Endothelial cell of umbilical vein (primary cell): ENCODE results near the gene AARS2. TPM values are rescaled to one million over a fixed set of nuclear protein-coding genes. Genes with fewer than 3 reads are reported as not detected.

Experiments used
- BruUV-seq: library from RNA; stranded (reverse); fragments of 400-500 nt; replicated peaks from 2 replicates; lab custom pipeline; 2021; lab: Mats Ljungman, UMichigan
- CTCF ChIA-PET: fragments of 300-600, 350-600 bp; sonication (Branson Sonifier 250); formaldehyde crosslinking; loops from one replicate; lab custom pipeline; 2021; ENCODE audit warnings: antibody characterized with exemption, inconsistent platforms; lab: Charles Lee
- POLR2A ChIA-PET: fragments of 300-600, 350-600 bp; sonication (Branson Sonifier 250); formaldehyde crosslinking; loops from one replicate; lab custom pipeline; 2021; ENCODE audit warnings: antibody characterized with exemption, inconsistent platforms; lab: Charles Lee
- DNase-seq: peaks from one replicate; pipeline ENCODE4 v3.0.0-alpha.2; 2011; ENCODE audit warnings: low read depth, low spot score
- FAIRE-seq: peaks from 2 replicates; lab custom pipeline; 2011; peaks lifted over from hg19 to GRCh38; lab: Jason Lieb, UNC
- H2AFZ ChIP-seq: 2 replicates; pipeline ENCODE4 v1.6.0; 2012; ENCODE audit warnings: low read depth, low read length, control low read depth, inconsistent platforms
- H3K27ac ChIP-seq: 2 replicates; pipeline ENCODE4 v1.5.1; 2011; ENCODE audit warnings: low read depth, mild to moderate bottlenecking, control low read depth, low read length, moderate library complexity; ENCODE audit not compliant: insufficient read depth
- H3K27me3 ChIP-seq, 2 experiments: 2 replicates each; pipeline versions ENCODE4 v1.6.0 to v1.6.1; 2011; ENCODE audit warnings: low read length in 2 of 2, mixed read lengths in 1 of 2; ENCODE audit not compliant: control insufficient read depth in 2 of 2, insufficient read depth in 2 of 2
- H3K36me3 ChIP-seq, 2 experiments: 2 replicates in 1 of 2; 3 replicates in 1 of 2; pipeline ENCODE4 v1.5.1; 2011; ENCODE audit warnings: low read length in 2 of 2, mild to moderate bottlenecking in 1 of 2, moderate library complexity in 1 of 2; ENCODE audit not compliant: control insufficient read depth in 2 of 2, insufficient read depth in 2 of 2; ENCODE audit errors: extremely low read depth in 1 of 2
- H3K4me1 ChIP-seq: 3 replicates; pipeline ENCODE4 v1.5.1; 2011; ENCODE audit warnings: mild to moderate bottlenecking, low read length; ENCODE audit not compliant: control insufficient read depth, insufficient read depth; ENCODE audit errors: extremely low read depth
- H3K4me2 ChIP-seq: 2 replicates; pipeline ENCODE4 v1.6.1; 2011; ENCODE audit warnings: low read length, control low read depth, mixed read lengths; ENCODE audit not compliant: insufficient read depth
- H3K4me3 ChIP-seq, 3 experiments: fragments of 200-600 bp in 1 of 3; sonication (generic), shearing (Covaris generic) in 1 of 3; replicated peaks in 1 of 3; 2 replicates each; pipeline ENCODE4 v1.5.1; 2011 to 2016; ENCODE audit warnings: control low read depth in 3 of 3, low read length in 3 of 3, mild to moderate bottlenecking in 2 of 3, inconsistent platforms in 1 of 3, low read depth in 1 of 3, moderate library complexity in 1 of 3; ENCODE audit not compliant: insufficient read depth in 1 of 3
- H3K79me2 ChIP-seq: 2 replicates; pipeline ENCODE4 v1.6.0; 2012; ENCODE audit warnings: low read length, inconsistent platforms; ENCODE audit not compliant: control insufficient read depth, insufficient read depth
- H3K9ac ChIP-seq: replicated peaks from 2 replicates; pipeline ENCODE3; 2011; ENCODE audit warnings: low read length, control low read depth; ENCODE audit not compliant: insufficient read depth; ENCODE audit errors: extremely low read depth
- H3K9me1 ChIP-seq: replicated peaks from 3 replicates; pipeline ENCODE4 v1.6.0; 2011; ENCODE audit warnings: mild to moderate bottlenecking, low read length; ENCODE audit not compliant: control insufficient read depth, insufficient read depth; ENCODE audit errors: extremely low read depth
- H3K9me3 ChIP-seq: replicated peaks from 2 replicates; pipeline ENCODE4 v1.5.1; 2012; ENCODE audit warnings: low read length, inconsistent platforms; ENCODE audit not compliant: control insufficient read depth, insufficient read depth
- H4K20me1 ChIP-seq: replicated peaks from 2 replicates; pipeline ENCODE3; 2011; ENCODE audit warnings: mild to moderate bottlenecking, low read length; ENCODE audit not compliant: control insufficient read depth, insufficient read depth; ENCODE audit errors: extremely low read depth
- EZH2 ChIP-seq: IDR thresholded peaks from 2 replicates; pipeline ENCODE4 v1.6.1; 2012; ENCODE audit warnings: borderline replicate concordance, low read depth, mild to moderate bottlenecking, moderate library complexity, low read length, inconsistent platforms; ENCODE audit not compliant: severe bottlenecking
- FOS ChIP-seq: IDR thresholded peaks from 2 replicates; pipeline ENCODE4 v1.6.1; 2011; ENCODE audit warnings: mild to moderate bottlenecking, low read length, moderate library complexity, borderline replicate concordance; ENCODE audit not compliant: insufficient read depth
- GATA2 ChIP-seq: IDR thresholded peaks from 2 replicates; pipeline ENCODE4 v1.7.0; 2011; ENCODE audit warnings: low read depth, mild to moderate bottlenecking, moderate library complexity, mixed read lengths, low read length; ENCODE audit not compliant: insufficient read length, insufficient read depth
- JUN ChIP-seq: IDR thresholded peaks from 2 replicates; pipeline ENCODE4 v1.6.1; 2011; ENCODE audit warnings: borderline replicate concordance, low read depth; ENCODE audit not compliant: insufficient read length, insufficient read depth
- MYC ChIP-seq: IDR thresholded peaks from one replicate; pipeline ENCODE4 v1.6.1; 2011; ENCODE audit warnings: mild to moderate bottlenecking, low read depth, low read length
- POLR2A ChIP-seq: IDR thresholded peaks from 2 replicates; pipeline ENCODE4 v1.6.1; 2012; ENCODE audit warnings: low read depth, mild to moderate bottlenecking, control low read depth, low read length
- POLR2AphosphoS5 ChIP-seq: IDR thresholded peaks from 2 replicates; pipeline ENCODE4 v1.6.1; 2012; ENCODE audit warnings: low read depth, mild to moderate bottlenecking, control low read depth, low read length, moderate library complexity; ENCODE audit not compliant: insufficient read depth
- dilution Hi-C: fragments of 300-500 bp; cut with MboI; formaldehyde crosslinking; loops from one replicate; pipeline ENCODE4 v1.15.0; 2019; ENCODE audit warnings: low sequenced_read_pairs; ENCODE audit not compliant: extremely low pct_ligation_motif_present
- intact Hi-C: fragments of 100-400 bp; cut with micrococcal nuclease; formaldehyde crosslinking; loops from one replicate; pipeline ENCODE4 v1.10.0; 2022
- polyA plus RNA-seq, 4 experiments: library from polyadenylated mRNA; depleted of rRNA in 3 of 4; stranded (reverse) in 3 of 4; unstranded in 1 of 4; fragments of >200 nt; gene quantifications; 2 replicates each; pipeline versions ENCODE4 v1.2.1 to v1.2.3, GENCODE V29; 2011 to 2012; ENCODE audit warnings: missing spikeins in 1 of 4
- total RNA-seq: library from RNA; stranded (reverse); gene quantifications from 2 replicates; pipeline ENCODE4 v1.2.3, GENCODE V29; 2021
- TF ChIP-seq, protein P1 (sequence below), 2 donors: IDR thresholded peaks; 1 replicate in 1 of 2; 2 replicates in 1 of 2; pipeline ENCODE4 v1.5.1; 2011; ENCODE audit warnings: low read length in 2 of 2, mild to moderate bottlenecking in 2 of 2, moderate library complexity in 2 of 2, control low read depth in 1 of 2, inconsistent platforms in 1 of 2, low read depth in 1 of 2; ENCODE audit not compliant: insufficient read depth in 1 of 2; ENCODE audit errors: extremely low read depth in 1 of 2
- TF ChIP-seq, protein P2 (sequence below): IDR thresholded peaks from 2 replicates; pipeline ENCODE4 v1.6.1; 2011; ENCODE audit not compliant: insufficient read depth, insufficient read length

AARS2 gene
- total and polyA plus RNA-seq, 2 donors (not counting 3 experiments of a cell fraction or from before 2014, with no cell fraction given): 8.3 to 17.9 TPM

DNA sequence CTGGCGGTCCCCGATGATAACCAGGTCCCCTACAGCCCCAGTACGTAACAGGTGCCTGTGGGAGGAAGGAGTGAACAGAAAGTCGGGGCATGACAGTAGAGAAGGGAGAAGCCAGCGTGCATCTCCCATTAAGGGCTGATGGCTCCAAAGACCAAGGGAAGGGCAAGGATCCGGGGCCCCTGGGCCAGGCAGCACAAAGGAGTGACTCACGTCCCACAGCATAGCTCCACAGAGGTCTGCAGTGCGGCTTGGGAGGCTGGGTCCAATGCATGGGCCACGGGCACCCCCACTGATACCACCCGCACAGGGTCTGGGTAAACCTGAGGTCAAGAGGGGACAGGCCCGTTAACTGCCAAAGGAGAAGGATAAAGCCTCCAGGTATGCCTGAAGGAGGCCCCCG is 10.3 kb downstream of the AARS2 start:
- no peak overlapping the region for H3K4me3 ChIP-seq
- no peak overlapping the region for H3K27ac ChIP-seq
- FAIRE-seq (no peak), DNase-seq (no peak)
- H3K4me2 ChIP-seq: no peak overlapping the region
- H3K9ac ChIP-seq: no peak overlapping the region
- H2AFZ ChIP-seq: no peak overlapping the region
- peaks cover 6 to 8% of the 10 kb centered on the region in 2 experiments for H3K27me3 ChIP-seq
- H3K9me3 ChIP-seq: no peaks in the 10 kb centered on the region
- H3K79me2 ChIP-seq: no peaks in the 10 kb centered on the region
- intact Hi-C loops: no loop called here
- H3K9me1 ChIP-seq: no peaks in the 10 kb centered on the region
- TF ChIP-seq MYC (no peak), JUN (no peak), GATA2 (no peak), POLR2A (no peak), POLR2AphosphoS5 (no peak), EZH2 (no peak), FOS (no peak)
- TF ChIP-seq, protein P1, sequence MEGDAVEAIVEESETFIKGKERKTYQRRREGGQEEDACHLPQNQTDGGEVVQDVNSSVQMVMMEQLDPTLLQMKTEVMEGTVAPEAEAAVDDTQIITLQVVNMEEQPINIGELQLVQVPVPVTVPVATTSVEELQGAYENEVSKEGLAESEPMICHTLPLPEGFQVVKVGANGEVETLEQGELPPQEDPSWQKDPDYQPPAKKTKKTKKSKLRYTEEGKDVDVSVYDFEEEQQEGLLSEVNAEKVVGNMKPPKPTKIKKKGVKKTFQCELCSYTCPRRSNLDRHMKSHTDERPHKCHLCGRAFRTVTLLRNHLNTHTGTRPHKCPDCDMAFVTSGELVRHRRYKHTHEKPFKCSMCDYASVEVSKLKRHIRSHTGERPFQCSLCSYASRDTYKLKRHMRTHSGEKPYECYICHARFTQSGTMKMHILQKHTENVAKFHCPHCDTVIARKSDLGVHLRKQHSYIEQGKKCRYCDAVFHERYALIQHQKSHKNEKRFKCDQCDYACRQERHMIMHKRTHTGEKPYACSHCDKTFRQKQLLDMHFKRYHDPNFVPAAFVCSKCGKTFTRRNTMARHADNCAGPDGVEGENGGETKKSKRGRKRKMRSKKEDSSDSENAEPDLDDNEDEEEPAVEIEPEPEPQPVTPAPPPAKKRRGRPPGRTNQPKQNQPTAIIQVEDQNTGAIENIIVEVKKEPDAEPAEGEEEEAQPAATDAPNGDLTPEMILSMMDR (IDR thresholded peaks at IDR 0.05; ENCODE audit: extremely low read depth in 1 of 2, insufficient read depth in 1 of 2, low read depth in 1 of 2, low read length in 2 of 2): no peak
- TF ChIP-seq, protein P2, sequence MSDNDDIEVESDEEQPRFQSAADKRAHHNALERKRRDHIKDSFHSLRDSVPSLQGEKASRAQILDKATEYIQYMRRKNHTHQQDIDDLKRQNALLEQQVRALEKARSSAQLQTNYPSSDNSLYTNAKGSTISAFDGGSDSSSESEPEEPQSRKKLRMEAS: no peak
- dilution Hi-C loops: no loop called here
- no peaks in the 10 kb centered on the region for H4K20me1 ChIP-seq
- no TSS peak for BruUV-seq
- H3K4me1 ChIP-seq: no peaks in the 10 kb centered on the region
- ChIA-PET CTCF (interaction anchor here (3.4 to 4.5 kb wide), 3 partner anchors 9 to 34 kb away, joined by 35 to 83 read pairs (median 36); partner anchors contain the start of genes AARS2 and TMEM151B), POLR2A (no interaction called here)
- H3K36me3 ChIP-seq: peaks cover 13 to 48% of the 10 kb centered on the region in 2 experiments
